Stimulated activated naive CD8-positive, alpha-beta T cell treated with anti-CD3 and anti-CD28 coated beads, Interleukin-15, amount 100 ng/mL, for 72 hours (primary cell): Measurements from ENCODE around the gene PHC2.

Source experiments
- ATAC-seq: fragments of 150-1000 bp; cut with Tn5 transposase; 2 replicates; pipeline ENCODE4 v1.10.0; 2021; ENCODE audit warnings: mild to moderate bottlenecking, moderate library complexity
- DNase-seq, 2 donors: peaks; one replicate each; pipeline ENCODE4 v3.0.0; 2021 to 2022
- H3K27ac Mint-ChIP-seq, 2 donors: one replicate each; pipeline ENCODE4 v1.8.0; 2022; ENCODE audit warnings: mild to moderate bottlenecking in 2 of 2, mixed read lengths in 2 of 2, moderate library complexity in 2 of 2
- H3K27me3 Mint-ChIP-seq: one replicate; pipeline ENCODE4 v1.8.0; 2022; ENCODE audit warnings: mixed read lengths
- H3K4me1 Mint-ChIP-seq: one replicate; pipeline ENCODE4 v1.8.0; 2022; ENCODE audit warnings: mild to moderate bottlenecking, mixed read lengths
- H3K4me3 Mint-ChIP-seq, 2 donors: one replicate each; pipeline ENCODE4 v1.8.0; 2022; ENCODE audit warnings: mild to moderate bottlenecking in 2 of 2, mixed read lengths in 2 of 2, moderate library complexity in 1 of 2
- H3K9me3 Mint-ChIP-seq, 2 donors: one replicate each; pipeline ENCODE4 v1.8.0; 2022; ENCODE audit warnings: mixed read lengths in 2 of 2

The PHC2 gene

DNA sequence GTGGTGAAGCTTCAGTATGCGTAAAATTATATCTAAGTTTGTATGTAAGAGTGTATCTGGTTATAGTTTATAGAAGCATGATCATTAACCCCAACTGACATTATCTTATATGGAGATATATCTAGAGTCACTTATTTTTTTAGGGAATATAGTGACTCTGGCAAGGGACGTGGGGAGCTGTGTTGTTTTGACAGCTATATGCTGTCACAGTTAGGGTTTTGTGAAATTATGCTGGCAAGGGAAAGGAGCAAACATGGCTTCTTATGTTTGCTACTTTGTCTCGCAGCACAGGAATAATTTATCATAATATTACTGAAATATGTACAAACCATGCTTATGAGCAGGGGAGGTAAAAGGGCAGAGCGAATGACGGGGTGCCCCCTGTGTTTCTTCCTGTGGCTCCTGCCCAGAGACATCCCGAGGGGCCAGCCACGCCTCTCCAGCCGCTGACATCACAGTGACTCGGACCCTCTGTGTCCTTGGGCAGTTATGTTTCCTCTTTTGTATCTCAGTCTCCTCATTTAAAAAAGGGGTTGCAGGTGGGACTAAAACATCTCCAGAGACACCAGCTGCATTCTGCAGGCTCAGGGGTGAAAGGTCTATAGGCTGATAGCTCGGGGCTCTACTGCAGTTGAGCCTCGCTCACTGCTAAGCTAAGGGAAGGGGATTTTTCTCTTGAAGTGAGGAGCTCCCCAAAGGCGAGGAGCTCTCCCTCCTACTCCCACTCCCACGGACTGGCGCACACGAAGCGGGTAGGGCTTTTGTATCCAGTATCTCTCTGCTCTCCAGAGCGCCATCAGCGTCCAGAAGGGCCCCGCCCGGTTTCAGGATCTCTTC lies 124.9 kb downstream of the PHC2 start:
- DNase-seq, result no peak
- Mint-ChIP-seq H3K27ac (no peak overlapping the region), H3K4me3 (peak overlapping the region in 1 of 2 donors; percentile 13), H3K27me3 (peaks cover 20% of the 10 kb centered on the region), H3K4me1 (peaks cover 20% of the 10 kb centered on the region), H3K9me3 (peaks cover 4 to 17% of the 10 kb centered on the region in 2 donors)
- no peak for ATAC-seq

DNA sequence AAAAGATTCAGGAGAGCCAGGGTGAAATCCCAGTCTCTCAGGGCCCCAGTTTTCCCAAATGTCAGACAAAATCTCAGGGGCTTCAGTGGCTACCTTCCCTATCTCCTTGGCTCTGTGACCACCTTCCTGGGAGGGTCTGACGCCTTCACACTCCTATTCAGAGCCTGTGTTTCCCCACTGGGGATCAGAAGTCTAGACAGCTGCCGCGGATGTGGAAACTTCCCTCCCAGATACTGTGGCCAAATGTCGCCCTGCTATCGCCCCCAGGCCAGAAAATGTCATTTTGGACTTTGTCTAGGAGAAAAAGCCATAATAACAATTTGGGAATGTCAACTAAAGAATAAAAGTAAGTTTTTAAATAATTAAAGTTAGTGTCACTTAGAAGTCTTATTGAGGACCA lies 125.9 kb downstream of the PHC2 start:
- DNase-seq (no peak), ATAC-seq (no peak)
- no peak overlapping the region for H3K27ac Mint-ChIP-seq
- H3K4me1 Mint-ChIP-seq, result peaks cover 20% of the 10 kb centered on the region
- peaks cover 4 to 17% of the 10 kb centered on the region in 2 donors for H3K9me3 Mint-ChIP-seq
- H3K27me3 Mint-ChIP-seq, result peaks cover 20% of the 10 kb centered on the region
- no peak overlapping the region for H3K4me3 Mint-ChIP-seq

DNA sequence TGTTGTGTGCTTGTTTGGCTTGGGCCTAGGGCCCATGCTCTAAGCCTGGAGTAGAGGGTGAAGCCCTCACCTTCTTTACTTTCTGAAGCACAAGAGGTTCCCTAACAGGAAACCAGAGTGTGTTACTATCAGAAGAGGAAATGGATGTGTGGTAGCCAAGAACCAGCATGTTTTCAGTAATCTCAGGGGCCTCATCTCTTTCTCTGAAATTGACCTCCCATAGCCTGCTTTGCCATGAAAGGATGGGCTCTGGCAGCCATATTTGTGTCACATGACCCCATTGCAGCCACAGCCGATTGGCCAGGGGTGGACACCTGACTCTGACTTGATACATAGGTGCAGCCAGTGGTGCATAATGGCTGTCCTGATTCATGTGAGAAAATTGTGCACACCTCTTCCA lies 128.6 kb downstream of the PHC2 start:
- ATAC-seq, result peak; percentile 47
- H3K27ac Mint-ChIP-seq, result peak overlapping the region in 1 of 2 donors; percentile 48
- peaks cover 14% of the 10 kb centered on the region for H3K27me3 Mint-ChIP-seq
- H3K9me3 Mint-ChIP-seq, result peaks cover 4 to 17% of the 10 kb centered on the region in 2 donors
- H3K4me3 Mint-ChIP-seq, result no peak overlapping the region
- H3K4me1 Mint-ChIP-seq, result peaks cover 28% of the 10 kb centered on the region
- DNase-seq, result peak in 1 of 2 donors; percentile 49

DNA sequence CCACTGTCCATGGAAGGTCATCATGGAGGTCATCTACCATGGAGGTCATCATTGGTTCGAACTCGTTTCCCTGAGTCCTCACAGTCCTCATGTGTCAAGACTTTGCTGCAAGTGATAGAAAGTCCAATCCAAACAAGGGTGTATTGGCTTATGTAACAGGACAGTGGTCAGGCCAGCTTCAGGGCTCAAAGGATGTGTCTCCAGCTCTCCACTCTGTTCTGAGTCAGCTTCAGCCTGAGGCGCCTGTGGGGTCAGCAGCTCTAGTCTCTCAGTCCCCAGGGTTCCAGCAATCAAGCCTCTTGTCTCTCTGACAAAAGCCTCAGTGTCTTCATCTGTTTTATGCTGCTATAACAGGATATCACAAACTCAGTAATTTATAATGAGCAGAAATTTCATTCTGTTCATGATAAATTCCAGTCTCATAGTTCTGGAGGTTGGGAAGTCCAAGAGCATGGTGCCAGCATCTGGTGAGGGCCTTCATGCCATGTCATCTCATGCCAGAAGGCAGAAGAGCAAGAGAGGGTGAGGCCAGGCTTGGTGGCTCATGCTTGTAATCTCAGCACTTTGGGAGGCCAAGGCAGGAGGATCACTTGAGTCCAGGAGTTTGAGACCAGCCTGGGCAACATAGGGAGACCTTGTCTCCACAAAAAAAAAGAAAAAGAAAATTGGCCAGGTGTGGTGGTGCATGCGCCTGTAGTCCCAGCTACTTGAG lies 129.5 kb downstream of the PHC2 start:
- DNase-seq, result no peak
- peaks cover 7% of the 10 kb centered on the region for H3K27me3 Mint-ChIP-seq
- no peak overlapping the region for H3K27ac Mint-ChIP-seq
- H3K9me3 Mint-ChIP-seq, result peaks cover 4 to 17% of the 10 kb centered on the region in 2 donors
- no peak overlapping the region for H3K4me3 Mint-ChIP-seq
- no peak for ATAC-seq
- peaks cover 28% of the 10 kb centered on the region for H3K4me1 Mint-ChIP-seq

DNA sequence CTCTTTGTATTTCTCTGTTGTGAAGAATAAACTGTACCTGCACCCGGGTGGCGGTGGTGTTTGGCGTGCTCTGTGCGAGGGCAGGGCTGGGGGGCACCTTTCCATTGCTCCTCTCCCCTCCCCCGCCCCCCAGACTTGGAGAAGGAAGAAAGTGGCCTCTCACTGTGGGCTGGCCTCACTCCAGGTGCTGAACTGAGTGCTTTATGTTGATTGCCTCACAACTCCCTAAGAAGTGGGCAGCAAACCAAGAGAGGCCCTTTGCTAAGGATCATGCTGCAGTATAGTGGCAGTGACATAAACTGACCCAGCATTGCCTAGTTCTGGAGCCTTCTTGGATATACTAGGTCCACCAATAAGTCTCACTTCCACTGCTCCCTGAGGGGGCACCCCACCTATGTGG lies 130.2 kb downstream of the PHC2 start:
- H3K4me3 Mint-ChIP-seq, result no peak overlapping the region
- ATAC-seq (no peak), DNase-seq (no peak)
- no peak overlapping the region for H3K27ac Mint-ChIP-seq
- H3K27me3 Mint-ChIP-seq, result no peaks in the 10 kb centered on the region
- peaks cover 28% of the 10 kb centered on the region for H3K4me1 Mint-ChIP-seq
- peaks cover 4 to 17% of the 10 kb centered on the region in 2 donors for H3K9me3 Mint-ChIP-seq

DNA sequence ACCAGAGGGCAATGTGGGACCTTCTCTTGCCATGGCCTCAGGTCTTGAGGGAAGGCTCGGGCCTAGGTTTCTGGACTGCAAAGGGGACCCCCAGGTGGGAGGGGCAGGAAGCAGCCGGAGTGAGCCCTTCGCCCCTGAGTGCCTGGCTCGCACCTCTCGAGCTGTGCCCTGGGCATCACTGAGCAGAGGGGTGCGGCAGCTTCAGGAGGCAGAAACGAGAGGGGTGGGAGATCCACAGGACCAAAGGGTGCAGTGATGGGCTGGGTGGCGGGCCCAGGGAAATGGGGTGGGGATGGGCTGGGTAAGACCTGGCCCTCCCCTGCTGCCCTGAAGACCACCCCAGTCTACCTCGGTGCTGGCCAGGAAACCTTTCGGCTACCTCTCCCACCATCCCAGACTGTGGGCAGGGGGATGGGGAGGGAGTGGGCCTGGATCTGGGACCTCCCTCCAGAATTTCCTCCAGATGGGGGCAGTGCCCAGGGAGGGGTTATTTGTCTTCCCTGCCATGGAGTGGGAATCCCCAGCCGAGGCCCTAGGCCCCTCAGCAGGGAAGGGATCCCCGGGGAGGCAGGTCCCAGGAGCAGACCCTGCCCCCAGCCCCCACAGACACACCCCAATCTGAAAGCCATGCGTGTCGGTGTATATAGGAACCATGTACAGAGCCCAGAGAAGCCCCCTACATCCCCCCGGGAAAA lies 131.3 kb downstream of the PHC2 start:
- Mint-ChIP-seq H3K4me3 (no peak overlapping the region), H3K4me1 (peaks cover 33% of the 10 kb centered on the region), H3K27ac (no peak overlapping the region), H3K9me3 (peaks cover 4 to 17% of the 10 kb centered on the region in 2 donors), H3K27me3 (no peaks in the 10 kb centered on the region)
- no peak for ATAC-seq
- no peak for DNase-seq

DNA sequence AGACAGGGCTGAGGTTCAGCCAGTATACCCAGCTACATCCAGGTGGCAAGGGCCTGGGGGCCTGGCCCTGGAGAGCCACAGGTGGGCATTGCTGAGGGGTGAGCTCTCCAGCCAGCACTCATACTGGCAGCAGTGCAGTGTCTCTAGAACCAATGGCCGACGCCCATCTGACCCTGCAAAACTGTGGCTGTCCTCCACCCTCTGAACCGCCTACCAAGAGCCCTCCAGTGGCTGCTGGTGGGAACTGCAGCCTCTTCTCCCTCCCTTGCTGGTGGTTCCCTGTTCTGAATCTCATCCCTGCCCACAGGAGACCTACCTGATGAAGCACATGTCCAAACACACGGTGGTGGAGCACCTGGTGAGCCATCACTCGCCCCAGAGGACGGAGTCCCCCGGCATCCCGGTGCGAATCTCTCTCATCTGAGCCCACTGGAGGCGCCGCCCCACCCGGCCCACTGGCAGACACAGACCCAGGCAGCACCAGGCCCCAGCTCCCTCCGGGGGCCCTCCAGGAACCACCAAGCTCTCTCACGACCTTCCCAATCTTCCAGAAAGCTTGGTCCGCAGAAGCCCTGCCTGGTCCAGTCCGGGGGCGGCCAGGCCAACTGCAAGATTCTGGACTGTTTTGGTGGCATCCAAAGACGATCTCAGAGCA lies 132.1 kb downstream of the PHC2 start:
- peak overlapping the region in 1 of 2 donors; percentile 83 for H3K27ac Mint-ChIP-seq

DNA sequence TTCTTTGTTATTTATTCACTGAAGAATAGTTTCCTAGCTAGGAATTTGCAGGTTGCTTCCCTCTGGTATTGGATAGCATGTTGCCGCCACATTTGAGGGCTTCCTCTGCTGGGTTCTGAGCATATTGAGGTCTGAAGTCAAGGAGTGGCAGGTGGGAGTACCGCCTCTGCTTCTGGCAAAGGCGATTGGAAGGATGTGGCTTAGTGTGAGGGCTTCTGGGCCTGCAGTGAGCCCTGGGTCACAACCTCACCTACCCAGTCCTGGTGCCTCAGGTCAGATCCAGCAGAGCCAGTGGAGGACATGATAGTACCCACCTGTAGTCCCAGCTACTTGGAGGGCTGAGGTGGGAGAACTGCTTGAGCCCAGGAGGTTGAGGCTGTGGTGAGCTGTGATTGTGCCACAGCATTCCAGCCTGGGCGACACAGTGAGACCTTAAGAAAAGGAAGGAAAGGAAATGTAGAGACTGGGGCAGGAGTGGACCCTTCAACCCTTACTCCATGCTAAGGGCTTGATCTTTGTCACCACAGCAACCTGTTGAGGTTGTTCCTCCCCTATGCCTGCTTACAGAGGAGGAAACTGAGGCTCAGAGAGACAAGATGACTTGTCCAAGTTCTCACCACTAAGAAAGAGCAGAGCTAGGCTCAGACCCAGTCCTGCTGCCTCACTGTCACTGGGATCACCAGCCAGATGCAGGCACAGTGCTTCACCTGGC lies 132.8 kb downstream of the PHC2 start:
- H3K27ac Mint-ChIP-seq, result no peak overlapping the region
- no peak for DNase-seq
- H3K27me3 Mint-ChIP-seq, result no peaks in the 10 kb centered on the region
- ATAC-seq, result no peak
- H3K9me3 Mint-ChIP-seq, result peaks cover 4 to 17% of the 10 kb centered on the region in 2 donors
- H3K4me1 Mint-ChIP-seq, result peaks cover 29% of the 10 kb centered on the region
- H3K4me3 Mint-ChIP-seq, result no peak overlapping the region

More for the DNA sequence above, 132.1 kb downstream of the PHC2 start:
- Mint-ChIP-seq H3K4me1 (peaks cover 33% of the 10 kb centered on the region), H3K9me3 (peaks cover 4 to 17% of the 10 kb centered on the region in 2 donors), H3K27me3 (no peaks in the 10 kb centered on the region), H3K4me3 (no peak overlapping the region)
- peak; percentile 49 to 55 for DNase-seq
- peak; percentile 51 for ATAC-seq

DNA sequence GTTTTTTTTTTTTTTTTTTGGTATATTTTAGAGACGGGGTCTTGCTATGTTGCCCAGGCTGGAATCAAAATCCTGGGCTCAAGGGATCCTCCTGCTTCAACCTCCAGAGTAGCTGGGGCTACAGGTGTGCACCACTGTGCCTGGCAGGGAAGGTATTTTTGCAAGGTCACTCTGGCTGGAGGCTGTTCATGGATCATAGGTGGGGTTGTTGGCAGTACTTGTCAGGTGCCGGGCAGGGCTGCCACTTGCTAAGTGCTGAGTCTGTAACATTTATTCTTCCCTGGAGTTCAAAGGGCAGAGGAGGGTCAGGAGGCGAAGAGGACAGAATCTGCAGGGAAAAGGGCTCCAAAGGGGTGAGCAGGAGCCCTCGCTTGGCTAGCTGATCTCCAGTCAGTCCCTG lies 134.1 kb downstream of the PHC2 start:
- Mint-ChIP-seq H3K4me1 (peaks cover 24% of the 10 kb centered on the region), H3K9me3 (peaks cover 0 to 5% of the 10 kb centered on the region in 2 donors), H3K27ac (no peak overlapping the region), H3K27me3 (no peaks in the 10 kb centered on the region), H3K4me3 (no peak overlapping the region)
- DNase-seq, result no peak
- no peak for ATAC-seq

DNA sequence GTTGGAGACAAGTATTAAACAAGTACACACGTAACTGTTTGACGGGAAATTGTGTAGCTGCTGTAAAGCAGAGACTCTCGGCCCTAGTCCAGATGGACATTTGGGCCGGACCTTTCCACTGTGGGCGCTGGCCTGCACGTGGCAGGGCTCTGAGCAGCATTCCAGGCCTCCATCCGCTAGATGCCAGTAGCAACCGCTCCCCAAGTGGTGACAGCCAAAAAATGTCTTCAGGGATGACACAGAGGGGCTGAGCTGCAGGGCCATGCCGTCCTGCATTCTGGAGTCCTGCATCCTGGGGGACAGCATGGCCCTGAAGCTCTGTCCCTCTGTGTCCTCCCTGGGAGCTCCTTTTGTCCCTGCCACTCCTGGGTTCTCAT lies 134.8 kb downstream of the PHC2 start:
- no peak for ATAC-seq
- no peak for DNase-seq
- no peak overlapping the region for H3K4me3 Mint-ChIP-seq
- H3K4me1 Mint-ChIP-seq, result peaks cover 21% of the 10 kb centered on the region
- no peak overlapping the region for H3K27ac Mint-ChIP-seq
- no peaks in the 10 kb centered on the region for H3K9me3 Mint-ChIP-seq
- no peaks in the 10 kb centered on the region for H3K27me3 Mint-ChIP-seq

DNA sequence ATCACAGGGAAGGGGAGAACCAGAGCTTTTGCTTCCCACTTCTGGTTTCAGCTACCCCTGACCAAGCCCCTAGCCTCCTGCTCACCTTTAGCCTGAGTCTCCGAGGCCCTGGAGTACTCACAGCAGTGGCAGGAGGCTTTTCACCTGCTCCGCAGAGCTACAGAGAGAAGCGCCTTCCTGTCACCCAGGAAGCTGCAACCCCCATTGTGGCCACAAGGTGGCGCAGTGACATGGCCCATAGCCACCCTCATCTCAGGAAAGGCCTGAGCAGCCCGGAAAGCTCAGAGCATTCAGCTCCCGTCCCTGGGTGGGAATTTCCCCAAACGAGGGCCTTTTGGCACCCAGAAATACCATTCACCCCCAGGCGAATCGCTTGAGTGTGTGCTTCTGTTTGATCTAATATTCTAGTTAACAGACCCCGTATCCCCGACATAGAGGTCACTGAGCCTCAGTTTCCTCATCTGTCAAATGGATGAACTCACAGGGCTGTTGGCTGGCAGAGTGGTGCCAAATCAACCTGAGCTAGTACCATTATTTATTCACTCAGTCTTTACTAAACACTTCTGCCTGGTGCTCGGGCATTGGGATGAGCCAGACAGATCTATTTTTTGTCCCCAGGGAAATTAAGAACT lies 135.3 kb downstream of the PHC2 start:
- Mint-ChIP-seq H3K27me3 (no peaks in the 10 kb centered on the region), H3K9me3 (no peaks in the 10 kb centered on the region), H3K27ac (no peak overlapping the region), H3K4me1 (peaks cover 21% of the 10 kb centered on the region), H3K4me3 (no peak overlapping the region)
- peak; percentile 81 to 85 for DNase-seq
- ATAC-seq, result peak; percentile 93

DNA sequence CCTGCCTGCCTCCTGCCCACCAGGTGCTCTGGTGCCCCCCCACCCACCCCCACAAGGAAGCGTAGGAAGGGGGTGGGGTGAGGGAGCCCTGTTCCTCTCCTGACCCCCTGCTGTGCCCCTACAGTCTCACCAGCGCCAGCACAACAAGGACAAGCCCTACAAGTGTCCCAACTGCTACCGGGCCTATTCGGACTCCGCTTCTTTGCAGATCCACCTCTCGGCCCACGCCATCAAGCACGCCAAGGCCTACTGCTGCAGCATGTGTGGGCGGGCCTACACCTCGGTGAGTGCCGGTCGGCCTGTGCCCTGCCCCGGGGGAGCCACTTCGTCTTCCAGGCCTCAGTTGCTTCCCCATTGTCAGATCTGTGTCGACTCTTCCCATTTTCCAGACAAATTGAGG lies 135.9 kb downstream of the PHC2 start:
- Mint-ChIP-seq H3K9me3 (no peaks in the 10 kb centered on the region), H3K27ac (no peak overlapping the region), H3K27me3 (no peaks in the 10 kb centered on the region), H3K4me3 (no peak overlapping the region), H3K4me1 (peaks cover 21% of the 10 kb centered on the region)
- DNase-seq, result no peak
- ATAC-seq, result no peak

DNA sequence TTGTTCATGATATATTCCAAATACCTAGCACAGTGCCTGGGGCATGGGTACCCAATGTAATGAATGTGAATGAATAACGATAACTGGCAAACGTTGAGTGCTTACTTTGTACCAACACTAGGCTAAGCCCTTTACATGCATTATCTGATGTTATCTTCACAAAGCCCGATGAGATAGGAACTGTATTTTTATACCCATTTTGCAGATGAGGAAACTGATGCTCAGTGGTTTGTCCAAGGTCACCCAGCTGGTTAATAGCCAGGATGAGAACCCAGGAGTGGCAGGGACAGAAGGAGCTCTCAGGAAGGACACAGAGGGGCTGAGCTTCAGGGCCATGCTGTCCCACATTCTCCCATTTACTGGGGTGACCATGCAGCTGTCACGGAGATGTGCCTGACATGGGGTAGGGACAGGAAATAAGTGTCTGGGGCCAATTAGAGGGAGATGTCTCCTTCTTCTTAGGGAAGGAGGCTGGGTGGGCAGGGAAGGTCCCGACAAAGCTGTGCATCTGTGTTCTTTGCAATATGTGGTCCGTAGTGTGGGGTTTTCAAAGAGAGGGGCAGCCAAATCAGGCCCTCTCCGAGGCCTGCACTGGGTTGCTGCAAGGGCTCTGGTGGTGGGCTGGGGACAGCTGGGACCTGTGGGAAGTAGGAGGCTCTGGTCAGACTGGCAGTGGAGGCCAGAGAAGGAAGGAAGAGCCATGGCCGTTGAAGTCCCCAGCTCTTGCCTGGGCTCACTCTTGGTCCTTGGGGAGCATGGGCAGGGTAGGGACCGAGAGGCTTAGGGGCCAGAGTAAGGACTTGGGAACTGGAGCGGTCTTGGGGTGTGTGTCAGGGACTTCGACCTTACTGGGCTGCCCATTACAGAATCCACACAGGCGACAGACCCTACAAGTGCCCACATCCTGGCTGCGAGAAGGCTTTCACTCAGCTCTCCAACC lies 136.6 kb downstream of the PHC2 start:
- DNase-seq (no peak), ATAC-seq (no peak)
- H3K9me3 Mint-ChIP-seq, result no peaks in the 10 kb centered on the region
- H3K4me3 Mint-ChIP-seq, result no peak overlapping the region
- H3K27me3 Mint-ChIP-seq, result no peaks in the 10 kb centered on the region
- peak overlapping the region in 1 of 2 donors; percentile 74 for H3K27ac Mint-ChIP-seq
- peaks cover 21% of the 10 kb centered on the region for H3K4me1 Mint-ChIP-seq
